Measurements from ENCODE around the gene FEM1B. TPM values are rescaled to one million over a fixed set of nuclear protein-coding genes. Genes with fewer than 3 reads are reported as not detected.

The FEM1B gene
- total and polyA plus RNA-seq, 2 donors (not counting 3 experiments of a cell fraction or from before 2014, with no cell fraction given): 11.1 to 33.2 TPM

- Histone ChIP-seq H3K4me1 (ENCODE audit: control insufficient read depth, extremely low read depth, insufficient read depth, low read length) (peaks cover 19% of the 10 kb centered on the region), H3K27me3 (ENCODE audit: control insufficient read depth in 2 of 2, insufficient read depth in 2 of 2, low read length in 2 of 2) (no peaks in the 10 kb centered on the region), H3K9ac (replicated peaks; ENCODE audit: extremely low read depth, insufficient read depth, low read length) (no peak overlapping the region), H3K9me3 (replicated peaks; ENCODE audit: control insufficient read depth, insufficient read depth, low read length) (no peaks in the 10 kb centered on the region), H3K27ac (ENCODE audit: insufficient read depth, low read depth, low read length) (no peak overlapping the region), H4K20me1 (replicated peaks; ENCODE audit: control insufficient read depth, extremely low read depth, insufficient read depth, low read length) (peaks cover 10% of the 10 kb centered on the region), H3K9me1 (replicated peaks; ENCODE audit: control insufficient read depth, extremely low read depth, insufficient read depth, low read length) (no peaks in the 10 kb centered on the region), H3K79me2 (ENCODE audit: control insufficient read depth, insufficient read depth, low read length) (peaks cover 98% of the 10 kb centered on the region), H3K4me2 (ENCODE audit: insufficient read depth, low read length) (no peak overlapping the region), H3K36me3 (ENCODE audit: control insufficient read depth in 2 of 2, extremely low read depth in 1 of 2, insufficient read depth in 2 of 2, low read length in 2 of 2) (peaks cover 0 to 2% of the 10 kb centered on the region in 2 experiments), H2AFZ (ENCODE audit: low read depth, low read length) (no peak overlapping the region), H3K4me3 (replicated peaks in 1 of 3; ENCODE audit: insufficient read depth in 1 of 3, low read depth in 1 of 3, low read length in 3 of 3) (no peak overlapping the region)
- no peak for DNase-seq (ENCODE audit: low read depth, low spot score)
- no TSS peak for BruUV-seq (replicated peaks)
- ChIA-PET CTCF (interaction anchor here (1.3 kb wide), 1 partner anchor 32 kb away, joined by 3 read pairs; no protein-coding TSS in a partner anchor), POLR2A (no interaction called here)
- no peak for FAIRE-seq
- intact Hi-C loops (cut with micrococcal nuclease) (no loop called here), dilution Hi-C loops (cut with MboI; ENCODE audit: extremely low pct_ligation_motif_present, low sequenced_read_pairs) (no loop called here)
- TF ChIP-seq POLR2A (IDR thresholded peaks at IDR 0.05; ENCODE audit: low read depth, low read length) (no peak), JUN (IDR thresholded peaks at IDR 0.05; ENCODE audit: borderline replicate concordance, insufficient read depth, insufficient read length, low read depth) (no peak)
Observed at GRCh38 chr15:68284616-68285258, 7.2 kb downstream of the FEM1B start.

DNA sequence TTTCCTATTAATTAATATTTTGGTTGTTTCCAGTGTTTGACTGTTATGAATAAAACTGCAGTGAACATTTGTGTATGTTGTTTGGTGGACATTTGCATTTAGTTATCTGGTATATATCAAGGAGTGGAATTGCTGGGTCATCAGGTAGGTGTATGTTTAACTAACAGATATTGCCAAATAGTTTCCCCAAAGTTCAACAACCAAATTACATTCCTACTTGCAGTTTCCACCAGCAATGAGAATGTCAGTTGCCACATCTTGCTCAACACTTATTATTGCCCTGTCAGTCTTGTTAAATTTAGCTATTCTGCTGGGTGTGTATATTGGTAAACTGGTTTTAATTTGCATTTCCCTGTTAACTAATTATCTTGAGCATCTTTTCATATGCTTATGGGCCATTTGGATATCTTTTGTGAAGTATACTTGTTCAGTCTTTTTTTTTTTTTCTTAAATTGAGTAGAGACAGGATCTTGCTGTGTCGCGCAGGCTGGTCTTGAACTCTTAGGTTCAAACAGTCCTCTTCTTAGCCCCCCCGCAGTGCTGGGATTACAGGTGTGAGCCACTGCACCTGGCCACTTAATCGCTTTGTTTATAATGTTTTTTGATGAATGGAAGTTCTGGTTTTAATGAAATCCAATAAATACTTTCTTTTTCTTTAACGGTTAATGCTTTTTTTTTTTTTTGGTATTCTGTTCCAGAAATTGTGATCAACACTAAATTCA lies 7.9 kb downstream of the FEM1B start:
- Histone ChIP-seq H3K9me1 (replicated peaks; ENCODE audit: control insufficient read depth, extremely low read depth, insufficient read depth, low read length) (no peaks in the 10 kb centered on the region), H4K20me1 (replicated peaks; ENCODE audit: control insufficient read depth, extremely low read depth, insufficient read depth, low read length) (peaks cover 10% of the 10 kb centered on the region), H3K4me1 (ENCODE audit: control insufficient read depth, extremely low read depth, insufficient read depth, low read length) (peaks cover 12% of the 10 kb centered on the region), H3K4me2 (ENCODE audit: insufficient read depth, low read length) (no peak overlapping the region), H3K36me3 (ENCODE audit: control insufficient read depth in 2 of 2, extremely low read depth in 1 of 2, insufficient read depth in 2 of 2, low read length in 2 of 2) (peaks cover under 1 to 7% of the 10 kb centered on the region in 2 experiments), H3K27me3 (ENCODE audit: control insufficient read depth in 2 of 2, insufficient read depth in 2 of 2, low read length in 2 of 2) (no peaks in the 10 kb centered on the region), H3K9me3 (replicated peaks; ENCODE audit: control insufficient read depth, insufficient read depth, low read length) (no peaks in the 10 kb centered on the region), H2AFZ (ENCODE audit: low read depth, low read length) (no peak overlapping the region), H3K9ac (replicated peaks; ENCODE audit: extremely low read depth, insufficient read depth, low read length) (no peak overlapping the region), H3K27ac (ENCODE audit: insufficient read depth, low read depth, low read length) (no peak overlapping the region), H3K4me3 (replicated peaks in 1 of 3; ENCODE audit: insufficient read depth in 1 of 3, low read depth in 1 of 3, low read length in 3 of 3) (no peak overlapping the region), H3K79me2 (ENCODE audit: control insufficient read depth, insufficient read depth, low read length) (peaks cover 98% of the 10 kb centered on the region)
- CTCF ChIA-PET: interaction anchor here (1.3 kb wide), 1 partner anchor 32 kb away, joined by 3 read pairs; no protein-coding TSS in a partner anchor
- TF ChIP-seq GATA2 (IDR thresholded peaks at IDR 0.05; ENCODE audit: insufficient read depth, insufficient read length, low read depth, low read length) (no peak), EZH2 (IDR thresholded peaks at IDR 0.05; ENCODE audit: borderline replicate concordance, low read depth, low read length, severe bottlenecking) (no peak), JUN (IDR thresholded peaks at IDR 0.05; ENCODE audit: borderline replicate concordance, insufficient read depth, insufficient read length, low read depth) (no peak), MYC (IDR thresholded peaks at IDR 0.05; ENCODE audit: low read depth, low read length) (no peak), FOS (IDR thresholded peaks at IDR 0.05; ENCODE audit: borderline replicate concordance, insufficient read depth, low read length) (no peak), POLR2AphosphoS5 (IDR thresholded peaks at IDR 0.05; ENCODE audit: insufficient read depth, low read depth, low read length) (no peak), POLR2A (IDR thresholded peaks at IDR 0.05; ENCODE audit: low read depth, low read length) (no peak)
- TF ChIP-seq, protein P1, sequence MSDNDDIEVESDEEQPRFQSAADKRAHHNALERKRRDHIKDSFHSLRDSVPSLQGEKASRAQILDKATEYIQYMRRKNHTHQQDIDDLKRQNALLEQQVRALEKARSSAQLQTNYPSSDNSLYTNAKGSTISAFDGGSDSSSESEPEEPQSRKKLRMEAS (IDR thresholded peaks at IDR 0.05; ENCODE audit: insufficient read depth, insufficient read length): no peak
- TF ChIP-seq, protein P2, sequence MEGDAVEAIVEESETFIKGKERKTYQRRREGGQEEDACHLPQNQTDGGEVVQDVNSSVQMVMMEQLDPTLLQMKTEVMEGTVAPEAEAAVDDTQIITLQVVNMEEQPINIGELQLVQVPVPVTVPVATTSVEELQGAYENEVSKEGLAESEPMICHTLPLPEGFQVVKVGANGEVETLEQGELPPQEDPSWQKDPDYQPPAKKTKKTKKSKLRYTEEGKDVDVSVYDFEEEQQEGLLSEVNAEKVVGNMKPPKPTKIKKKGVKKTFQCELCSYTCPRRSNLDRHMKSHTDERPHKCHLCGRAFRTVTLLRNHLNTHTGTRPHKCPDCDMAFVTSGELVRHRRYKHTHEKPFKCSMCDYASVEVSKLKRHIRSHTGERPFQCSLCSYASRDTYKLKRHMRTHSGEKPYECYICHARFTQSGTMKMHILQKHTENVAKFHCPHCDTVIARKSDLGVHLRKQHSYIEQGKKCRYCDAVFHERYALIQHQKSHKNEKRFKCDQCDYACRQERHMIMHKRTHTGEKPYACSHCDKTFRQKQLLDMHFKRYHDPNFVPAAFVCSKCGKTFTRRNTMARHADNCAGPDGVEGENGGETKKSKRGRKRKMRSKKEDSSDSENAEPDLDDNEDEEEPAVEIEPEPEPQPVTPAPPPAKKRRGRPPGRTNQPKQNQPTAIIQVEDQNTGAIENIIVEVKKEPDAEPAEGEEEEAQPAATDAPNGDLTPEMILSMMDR (IDR thresholded peaks at IDR 0.05; ENCODE audit: extremely low read depth in 1 of 2, insufficient read depth in 1 of 2, low read depth in 1 of 2, low read length in 2 of 2): no peak
- DNase-seq (ENCODE audit: low read depth, low spot score) (no peak), FAIRE-seq (no peak)
- BruUV-seq (replicated peaks): no TSS peak
- POLR2A ChIA-PET: no interaction called here
- intact Hi-C loops (cut with micrococcal nuclease): no loop called here
- dilution Hi-C loops (cut with MboI; ENCODE audit: extremely low pct_ligation_motif_present, low sequenced_read_pairs): no loop called here
